ENCODE results near the gene LRRN2.
"Not testable (repeated sequence)": the region's sequence is repeated elsewhere in the genome, so short reads cannot be mapped to it uniquely, and the experiment has no call there.

DNA sequence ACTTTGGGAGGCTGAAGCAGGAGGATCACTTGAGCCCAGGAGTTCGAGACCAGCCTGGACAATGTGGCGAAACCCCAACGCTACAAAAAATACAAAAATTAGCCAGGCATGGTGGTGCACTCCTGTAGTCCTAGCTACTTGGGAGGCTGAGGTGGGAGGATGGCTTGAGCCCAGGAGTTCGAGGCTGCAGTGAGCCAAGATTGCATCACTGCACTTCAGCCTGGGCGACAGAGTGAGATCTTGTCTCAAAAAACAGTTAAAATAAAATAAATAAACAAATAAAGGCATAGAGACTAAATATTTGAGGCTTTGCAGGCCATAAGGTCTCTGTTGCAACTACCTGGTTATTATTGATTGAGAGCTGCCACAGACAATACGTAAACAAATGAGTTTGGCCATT lies 41.9 kb upstream of the LRRN2 start:
- TF ChIP-seq TAF1 (IDR thresholded peaks at IDR 0.05; ENCODE audit: borderline replicate concordance, low read depth, low read length); EZH2phosphoT487 (IDR thresholded peaks at IDR 0.05; ENCODE audit: borderline replicate concordance, low read depth); POLR2AphosphoS5 (IDR thresholded peaks at IDR 0.05; ENCODE audit: low read depth, low read length): not testable (repeated sequence)
